Colonic mucosa (tissue), 4 donors: ENCODE results near the gene NPAS3. TPM values are rescaled to one million over a fixed set of nuclear protein-coding genes. Genes with fewer than 3 reads are reported as not detected.

Source experiments
- DNase-seq: peaks from one replicate; pipeline ENCODE4 v3.0.0-alpha.2; 2020
- H3K27ac ChIP-seq: fragments of 200-600 bp; one replicate; pipeline ENCODE4 v1.8.0; 2021
- H3K27me3 ChIP-seq: fragments of 200-600 bp; one replicate; pipeline ENCODE4 v1.8.0; 2021
- H3K36me3 ChIP-seq: fragments of 200-600 bp; one replicate; pipeline ENCODE4 v1.8.0; 2021
- H3K4me1 ChIP-seq: fragments of 200-600 bp; one replicate; pipeline ENCODE4 v1.8.0; 2021; ENCODE audit warnings: mild to moderate bottlenecking
- H3K4me3 ChIP-seq: fragments of 200-600 bp; one replicate; pipeline ENCODE4 v1.8.0; 2021
- H3K9ac ChIP-seq, 2 donors: one replicate each; pipeline ENCODE4 v1.7.0; 2013; ENCODE audit warnings: control low read depth in 2 of 2, low read depth in 2 of 2, low read length in 2 of 2
- H3K9me3 ChIP-seq: fragments of 200-600 bp; one replicate; pipeline ENCODE4 v1.8.0; 2021
- CTCF ChIP-seq: fragments of 200-600 bp; IDR thresholded peaks from one replicate; pipeline ENCODE4 v1.8.0; 2022; ENCODE audit warnings: antibody characterized with exemption, mild to moderate bottlenecking
- intact Hi-C: fragments of 100-400 bp; cut with DNase I; formaldehyde crosslinking; loops from one replicate; pipeline ENCODE4 v1.14.1; 2022
- total RNA-seq, 2 donors: library from RNA; stranded (reverse); fragmentation: NEBNext Ultra II Directional in 1 of 2; extraction: Animal tissue kit (Norgen Biotek cat#: 25700) in 1 of 2; gene quantifications; one replicate each; pipeline ENCODE4 v1.2.1, GENCODE V29; 2021
- donor health status: healthy.
- donor health status: DM: no; HTN: no; CAD: no.
- donor health status: DM: no; HTN: no; CAD: no.

NPAS3 gene
- total RNA-seq, 2 donors from 2014 or later: 0.79 to 1.6 TPM

- intact Hi-C loops: no loop called here
- H3K27ac ChIP-seq: no peak overlapping the region
- TF ChIP-seq CTCF: no peak
Observed at GRCh38 chr14:32980902-32981501, 42.3 kb downstream of the NPAS3 start.

GRCh38 chr14:32984241-32984930, 45.7 kb downstream of the NPAS3 start:
- no peaks in the 10 kb centered on the region for H3K4me1 ChIP-seq
- H3K9ac ChIP-seq: no peak overlapping the region
- no peaks in the 10 kb centered on the region for H3K9me3 ChIP-seq
- intact Hi-C loops: no loop called here
- H3K27ac ChIP-seq: no peak overlapping the region
- no peak for DNase-seq
- no peaks in the 10 kb centered on the region for H3K27me3 ChIP-seq
- no peaks in the 10 kb centered on the region for H3K36me3 ChIP-seq
- no peak overlapping the region for H3K4me3 ChIP-seq
- TF ChIP-seq CTCF: no peak

More at GRCh38 chr14:32980902-32981501, 42.3 kb downstream of the NPAS3 start:
- DNase-seq: no peak
- Histone ChIP-seq H3K36me3 (no peaks in the 10 kb centered on the region), H3K4me1 (no peaks in the 10 kb centered on the region), H3K27me3 (no peaks in the 10 kb centered on the region), H3K9ac (no peak overlapping the region), H3K4me3 (no peak overlapping the region), H3K9me3 (no peaks in the 10 kb centered on the region)

- Histone ChIP-seq H3K27ac (no peak overlapping the region), H3K36me3 (no peaks in the 10 kb centered on the region), H3K9ac (no peak overlapping the region), H3K27me3 (no peaks in the 10 kb centered on the region), H3K4me1 (no peaks in the 10 kb centered on the region), H3K4me3 (no peak overlapping the region), H3K9me3 (no peaks in the 10 kb centered on the region)
- no peak for DNase-seq
- TF ChIP-seq CTCF: no peak
- intact Hi-C loops: no loop called here
Observed at GRCh38 chr14:32985866-32986265, 47.2 kb downstream of the NPAS3 start.

GRCh38 chr14:32986791-32987540, 48.3 kb downstream of the NPAS3 start:
- Histone ChIP-seq H3K4me3 (no peak overlapping the region), H3K27ac (no peak overlapping the region), H3K36me3 (no peaks in the 10 kb centered on the region), H3K9me3 (no peaks in the 10 kb centered on the region), H3K4me1 (no peaks in the 10 kb centered on the region), H3K27me3 (no peaks in the 10 kb centered on the region), H3K9ac (no peak overlapping the region)
- no peak for TF ChIP-seq CTCF
- DNase-seq: no peak
- intact Hi-C loops: no loop called here

- Histone ChIP-seq H3K27ac (no peak overlapping the region), H3K36me3 (no peaks in the 10 kb centered on the region), H3K9me3 (no peaks in the 10 kb centered on the region), H3K27me3 (no peaks in the 10 kb centered on the region), H3K4me1 (no peaks in the 10 kb centered on the region), H3K9ac (no peak overlapping the region), H3K4me3 (no peak overlapping the region)
- DNase-seq: no peak
- TF ChIP-seq CTCF: no peak
- intact Hi-C loops: no loop called here
Observed at GRCh38 chr14:32991691-32992090, 53.0 kb downstream of the NPAS3 start.
